NCI-H2171 treated with DMSO at 0.1 percent for 48 hours (cell line): ENCODE results near the gene ACOT7.
"Not testable (repeated sequence)": the region's sequence is repeated elsewhere in the genome, so short reads cannot be mapped to it uniquely, and the experiment has no call there.

Experiments
- DNase-seq: peaks from one replicate; lab custom pipeline; 2025; lab: John Stamatoyannopoulos, UW

The ACOT7 gene

GRCh38 chr1:6399294-6399693 is 5.7 kb upstream of the ACOT7 start:
- no peak for DNase-seq

DNA sequence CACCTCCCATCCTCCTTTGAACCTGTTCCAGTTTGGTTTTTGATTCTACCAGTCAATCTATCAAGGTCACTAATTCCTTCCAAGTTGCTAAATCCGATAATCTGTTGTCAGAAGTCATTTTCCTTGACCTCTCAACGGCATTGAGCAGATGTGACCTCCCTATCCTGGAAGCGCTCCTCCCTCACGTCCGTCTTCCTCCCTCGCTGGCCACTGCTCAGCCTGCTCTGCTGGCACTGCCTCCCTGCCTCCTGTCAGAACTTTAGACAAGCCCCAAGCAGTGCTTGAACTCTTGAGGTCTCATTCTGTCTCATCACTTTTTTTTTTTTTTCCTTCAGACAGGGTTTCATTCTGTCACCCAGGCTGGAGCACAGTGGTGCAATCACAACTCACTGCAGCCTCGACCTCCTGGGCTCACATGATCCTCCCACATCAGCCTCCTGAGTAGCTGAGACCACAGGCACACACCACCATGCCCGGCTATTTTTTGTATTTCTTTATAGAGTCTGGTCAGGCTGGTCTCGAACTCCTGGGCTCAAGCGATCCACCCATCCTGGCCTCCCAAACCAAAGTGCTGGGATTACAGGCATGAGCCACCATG is 4.4 kb upstream of the ACOT7 start:
- no peak for DNase-seq

GRCh38 chr1:6396998-6397397 is 3.4 kb upstream of the ACOT7 start:
- DNase-seq = no peak

DNA sequence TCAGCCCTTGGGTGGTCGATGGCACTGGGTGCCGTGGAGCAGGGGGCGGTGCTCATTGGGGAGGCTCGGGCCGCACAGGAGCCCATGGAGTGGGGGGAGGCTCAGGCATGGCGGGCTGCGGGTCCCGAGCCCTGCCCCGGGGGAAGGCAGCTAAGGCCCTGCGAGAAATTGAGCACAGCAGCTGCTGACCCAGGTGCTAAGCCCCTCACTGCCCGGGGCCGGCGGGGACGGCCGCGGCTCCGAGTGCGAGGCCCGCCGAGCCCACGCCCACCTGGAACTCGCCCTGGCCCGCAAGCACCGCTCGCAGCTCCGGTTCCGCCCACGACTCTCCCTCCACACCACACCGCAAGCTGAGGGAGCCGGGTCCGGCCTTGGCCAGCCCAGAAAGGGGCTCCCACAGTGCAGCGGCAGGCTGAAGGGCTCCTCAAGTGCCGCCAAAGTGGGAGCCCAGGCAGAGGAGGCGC is 2.2 kb upstream of the ACOT7 start:
- DNase-seq = not testable (repeated sequence)

DNA sequence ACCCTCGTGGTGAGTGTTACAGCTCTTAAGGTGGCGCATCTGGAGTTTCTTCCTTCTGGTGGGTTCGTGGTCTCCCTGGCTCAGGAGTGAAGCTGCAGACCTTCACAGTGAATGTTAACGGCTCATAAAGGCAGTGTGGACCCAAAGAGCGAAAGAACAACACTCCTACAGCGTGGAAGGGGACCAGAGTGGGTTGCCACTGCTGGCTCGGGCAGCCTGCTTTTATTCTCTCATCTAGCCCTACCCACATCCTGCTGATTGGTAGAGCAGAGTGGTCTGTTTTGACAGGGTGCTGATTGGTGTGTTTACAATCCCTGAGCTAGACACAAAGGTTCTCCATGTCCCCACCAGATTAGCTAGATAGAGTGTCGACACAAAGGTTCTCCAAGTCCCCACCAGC is 1.6 kb upstream of the ACOT7 start:
- DNase-seq = not testable (repeated sequence)

GRCh38 chr1:6392809-6393399 is 663 bp downstream of the ACOT7 start:
- no peak for DNase-seq

DNA sequence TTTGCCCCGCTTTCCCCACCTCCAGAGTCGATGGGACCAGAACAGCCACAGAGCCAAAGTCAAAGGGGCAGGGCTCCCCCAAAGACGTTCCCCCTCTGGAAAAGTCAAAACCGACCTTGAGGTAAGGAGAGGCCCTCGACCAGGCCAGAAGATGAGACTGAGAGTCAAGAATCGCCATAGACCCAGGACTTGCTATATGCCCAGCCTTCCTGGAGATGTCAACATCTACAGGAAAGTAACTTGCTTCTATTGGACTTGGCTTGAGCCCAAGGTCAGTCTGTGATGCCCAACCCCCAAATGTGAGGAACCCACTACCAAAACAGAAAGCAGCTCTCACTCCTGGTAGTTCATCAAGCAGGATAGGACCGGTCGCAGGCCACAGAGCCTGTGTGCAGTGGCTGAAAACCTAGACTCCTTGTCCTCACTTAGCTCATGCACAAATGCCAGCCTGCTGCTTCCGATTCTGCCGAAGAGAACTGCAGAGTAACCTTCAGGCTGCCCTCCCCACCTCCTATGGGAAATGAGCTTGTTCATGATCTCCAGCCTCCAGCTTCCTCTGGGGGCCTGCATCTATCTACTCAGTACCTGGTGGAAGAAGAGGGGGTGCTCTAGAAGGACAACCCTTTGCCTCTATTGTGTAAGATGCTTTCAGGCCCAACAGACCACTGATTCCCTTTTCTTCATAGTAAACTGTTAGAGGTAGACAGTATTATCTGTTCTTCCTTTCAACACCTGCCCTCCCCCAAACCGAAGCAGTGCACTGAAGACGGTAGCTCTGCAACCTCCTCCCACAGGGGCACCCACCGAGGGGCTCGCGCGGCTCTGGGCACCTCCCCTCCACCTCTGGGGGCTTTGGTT is 1.4 kb downstream of the ACOT7 start:
- peak; percentile 46 for DNase-seq

DNA sequence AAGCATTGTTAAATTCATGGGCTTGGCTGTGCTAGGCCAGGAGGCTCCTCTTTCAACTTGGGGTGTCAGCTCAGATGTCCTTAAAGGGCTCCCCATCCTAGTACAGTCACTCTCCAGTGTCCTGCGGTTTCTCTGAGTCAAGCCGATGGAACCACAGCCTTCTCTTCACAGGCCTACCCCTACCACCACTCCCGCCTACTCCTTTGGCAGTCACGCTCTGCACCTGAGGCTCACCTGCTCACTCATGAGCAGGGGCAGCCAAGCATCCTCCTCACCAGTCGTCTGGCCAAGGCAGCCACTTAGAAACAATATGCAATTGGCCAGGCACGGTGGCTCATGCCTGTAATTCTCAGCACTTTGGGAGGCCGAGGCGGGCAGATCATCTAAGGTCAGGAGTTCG is 3.6 kb downstream of the ACOT7 start:
- no peak for DNase-seq

GRCh38 chr1:6386371-6386949 is 7.1 kb downstream of the ACOT7 start:
- no peak for DNase-seq

DNA sequence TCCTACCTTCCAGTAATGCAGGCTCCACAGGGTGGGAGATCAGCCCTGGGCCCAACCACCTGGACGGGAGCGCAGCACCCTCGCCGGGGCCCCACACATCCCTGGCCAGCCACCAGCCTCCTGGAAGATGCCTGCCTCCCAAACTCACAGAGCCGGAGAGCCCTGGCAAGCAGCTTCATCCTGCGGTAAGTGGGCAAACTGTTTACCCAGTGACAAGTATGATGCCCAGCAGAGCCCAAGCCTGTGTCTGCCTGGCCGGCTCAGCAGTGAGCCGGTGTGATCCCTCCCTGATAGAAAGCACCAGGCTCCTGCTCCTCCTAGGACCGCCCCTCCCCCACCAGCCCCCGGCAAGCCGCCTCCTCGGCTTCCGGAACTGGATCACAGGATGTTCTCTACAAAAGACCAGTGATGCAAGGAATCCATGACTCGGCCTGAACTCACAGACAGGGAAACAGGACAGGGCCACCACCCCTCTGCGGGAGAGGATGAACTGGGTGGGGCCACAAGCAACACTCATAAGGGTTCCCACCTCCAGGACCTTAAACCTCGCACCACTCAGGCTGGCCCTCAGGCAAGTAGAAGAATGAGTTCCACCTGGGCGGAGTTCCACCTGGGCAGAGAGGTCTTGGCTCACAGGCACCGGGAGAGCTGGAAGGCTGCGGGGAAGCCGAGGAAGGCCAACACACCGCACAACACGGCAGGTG is 7.9 kb downstream of the ACOT7 start:
- no peak for DNase-seq

DNA sequence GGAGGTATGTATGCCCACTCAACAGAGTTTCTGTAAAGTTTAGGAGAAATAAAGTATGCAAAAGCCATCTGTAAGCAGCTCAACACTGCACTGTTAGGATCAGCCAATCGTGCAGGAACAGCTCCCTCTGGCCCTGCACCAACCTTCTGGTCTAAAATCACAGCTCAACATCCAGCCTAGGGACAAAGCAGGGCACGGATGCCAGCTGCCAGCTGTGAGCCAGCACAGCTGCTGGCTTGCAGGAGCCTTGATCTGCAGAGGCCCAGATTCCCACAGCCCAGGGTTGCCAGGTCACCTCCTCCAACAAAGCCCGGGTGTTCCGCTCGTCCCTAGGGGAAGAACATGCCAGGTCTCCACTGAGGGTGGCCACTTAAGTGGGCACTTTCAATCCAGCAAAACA is 8.6 kb downstream of the ACOT7 start:
- DNase-seq = peak; percentile 67

- no peak for DNase-seq
Measured at GRCh38 chr1:6384135-6384534, 9.4 kb downstream of the ACOT7 start.

- DNase-seq = no peak
Measured at GRCh38 chr1:6380037-6380436, 13.5 kb downstream of the ACOT7 start.

DNA sequence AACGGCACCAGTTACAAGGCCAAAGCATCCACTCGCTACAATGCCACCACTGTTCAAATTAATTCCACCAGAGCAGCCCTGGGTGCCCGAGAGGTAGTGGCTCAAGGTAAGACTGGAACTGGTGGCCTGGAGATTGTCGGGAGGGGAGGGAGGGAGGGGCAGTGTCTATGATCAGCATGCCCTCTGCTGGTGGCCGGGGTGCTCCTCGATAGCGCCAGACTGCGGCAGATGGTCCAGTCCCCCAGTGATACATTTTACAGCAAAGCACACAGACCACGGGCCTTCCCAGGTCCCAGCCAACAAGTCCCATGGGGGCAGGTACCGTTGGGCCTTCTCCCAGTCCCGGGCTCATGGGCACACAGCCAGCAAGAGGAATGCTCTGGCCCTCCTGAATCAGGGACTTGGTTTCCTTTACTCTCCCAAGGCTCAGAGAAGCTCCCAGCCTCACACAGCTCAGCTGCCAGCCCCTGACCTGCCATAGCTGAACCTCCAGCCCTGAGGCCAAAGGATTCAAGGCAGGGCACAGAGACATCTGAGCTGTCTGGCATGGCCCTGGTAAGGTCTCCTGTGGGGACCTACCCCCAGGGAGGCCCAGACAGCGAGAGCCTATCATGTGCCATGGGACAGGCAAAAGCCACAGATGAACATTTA is 15.3 kb downstream of the ACOT7 start:
- peak; percentile 88 for DNase-seq

DNA sequence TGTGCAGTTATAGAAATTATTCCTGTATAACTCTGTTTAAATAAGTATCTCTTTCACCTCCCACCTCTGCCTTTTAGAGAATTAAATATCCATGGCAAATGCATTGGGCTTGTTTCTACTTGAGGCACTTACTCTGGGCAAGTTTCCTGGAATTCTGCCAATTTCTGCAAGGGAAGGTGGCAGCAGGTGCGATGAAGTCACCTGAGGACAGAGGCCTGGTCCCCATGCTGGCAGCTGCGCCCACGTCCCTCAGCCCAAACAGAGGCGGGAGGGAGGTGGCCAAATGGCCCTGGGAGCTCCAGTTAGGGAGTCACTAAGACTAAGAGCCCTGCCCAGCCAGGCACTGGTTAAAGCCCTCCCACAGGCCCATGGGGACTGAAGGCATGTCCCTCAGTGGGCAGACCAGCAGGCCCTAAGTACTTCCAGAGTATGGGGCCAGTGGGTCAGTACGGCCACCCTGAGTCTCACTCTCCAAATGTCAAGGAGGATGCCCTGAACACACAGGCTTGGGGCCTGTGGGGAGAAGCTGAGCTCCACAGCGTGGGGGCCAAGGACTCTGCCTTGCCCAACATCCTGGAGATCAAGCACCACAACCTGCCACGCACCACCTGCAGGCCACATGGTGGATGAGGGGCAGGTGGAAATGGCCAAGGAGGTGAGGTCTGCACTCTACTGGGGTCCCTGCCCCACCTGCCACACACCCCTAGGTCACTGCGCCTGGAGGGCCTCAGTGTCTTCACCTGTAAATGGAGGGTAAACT is 19.4 kb downstream of the ACOT7 start:
- DNase-seq = peak; percentile 94

DNA sequence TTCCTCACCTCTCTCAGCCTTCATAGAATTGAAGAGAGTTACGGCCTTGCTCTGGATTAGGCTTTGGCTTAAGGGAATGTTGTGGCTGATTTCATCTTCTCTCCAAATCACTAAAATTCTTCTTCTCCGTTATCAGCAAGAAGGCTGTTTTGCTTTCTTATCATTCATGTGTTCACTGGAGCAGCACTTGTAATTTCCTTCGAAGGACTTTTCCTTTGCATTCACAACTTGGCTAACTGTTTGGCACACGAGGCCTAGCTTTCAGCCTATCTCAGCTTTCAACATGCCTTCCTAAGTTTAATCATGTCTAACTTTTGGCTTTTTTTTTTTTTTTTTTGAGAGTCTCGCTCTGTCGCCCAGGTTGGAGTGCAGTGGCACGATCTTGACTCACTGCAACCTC is 21.3 kb downstream of the ACOT7 start:
- DNase-seq = not testable (repeated sequence)

GRCh38 chr1:6370006-6370405 is 23.6 kb downstream of the ACOT7 start:
- DNase-seq = no peak

DNA sequence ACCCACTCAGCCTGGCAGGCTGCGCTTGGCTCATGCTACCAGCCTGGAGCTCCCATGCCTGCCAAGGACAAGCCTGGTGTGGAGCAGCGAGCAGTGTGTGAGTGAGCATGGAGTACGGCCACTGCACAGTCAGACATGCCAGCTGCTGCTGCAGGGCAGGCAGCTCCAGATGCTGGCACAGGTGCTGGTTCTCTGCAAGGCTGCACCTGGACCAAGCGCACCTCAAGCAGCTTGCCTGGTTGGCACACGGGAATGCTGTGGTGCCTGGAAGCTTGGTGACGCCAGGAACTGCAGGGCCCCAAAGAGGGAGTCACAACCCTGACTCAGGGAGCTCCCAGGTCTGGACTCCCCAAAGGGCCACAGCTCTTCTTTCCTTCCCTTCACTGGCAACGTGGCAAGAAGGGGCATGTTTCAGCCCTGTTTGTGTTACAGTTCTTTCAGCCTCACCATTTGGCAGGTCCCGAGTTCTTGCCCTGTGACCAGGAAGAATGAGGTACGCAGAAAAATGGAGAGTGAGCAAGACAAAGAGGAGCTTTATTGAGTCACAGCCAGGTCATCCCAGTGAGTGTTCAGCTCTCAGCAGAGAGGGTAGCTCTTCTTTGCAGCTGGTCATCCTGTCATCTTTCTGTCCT is 26.1 kb downstream of the ACOT7 start:
- DNase-seq = peak; percentile 89

GRCh38 chr1:6365047-6365446 is 28.5 kb downstream of the ACOT7 start:
- DNase-seq = no peak
